ENCODE data around the gene TTI1. TPM values are rescaled to one million over a fixed set of nuclear protein-coding genes. Genes with fewer than 3 reads are reported as not detected.

Gene TTI1
- total RNA-seq, 1 donor from 2014 or later: 30.1 TPM

- CTCF ChIA-PET: interaction anchor here (0.6 kb wide), 1 partner anchor 777 kb away, joined by 4 read pairs; no protein-coding TSS in a partner anchor
- no peak for TF ChIP-seq CTCF (IDR thresholded peaks at IDR 0.05)
- DNase-seq (no peak), ATAC-seq (ENCODE audit: low read depth) (no peak)
- intact Hi-C loops (cut with micrococcal nuclease): no loop called here
- H3K36me3 Mint-ChIP-seq (ENCODE audit: low read depth): no peaks in the 10 kb centered on the region
- H3K9me3 Mint-ChIP-seq: peaks cover 6% of the 10 kb centered on the region
- no peak overlapping the region for H3K27ac Mint-ChIP-seq
- POLR2A ChIA-PET: no interaction called here
- H3K27me3 Mint-ChIP-seq: peaks cover 7% of the 10 kb centered on the region
- H3K4me1 Mint-ChIP-seq: no peaks in the 10 kb centered on the region
- no peak overlapping the region for H3K4me3 Mint-ChIP-seq
Observed at GRCh38 chr20:37944456-37944981, 88.7 kb downstream of the TTI1 start.

GRCh38 chr20:37943501-37944455 lies 89.5 kb downstream of the TTI1 start:
- peaks cover 6% of the 10 kb centered on the region for H3K9me3 Mint-ChIP-seq
- ChIA-PET POLR2A (no interaction called here), CTCF (interaction anchor here (0.6 to 1.1 kb wide), 3 partner anchors 10 to 777 kb away, joined by 3 to 4 read pairs (median 4); no protein-coding TSS in a partner anchor)
- intact Hi-C loops (cut with micrococcal nuclease): no loop called here
- H3K27ac Mint-ChIP-seq: no peak overlapping the region
- no peaks in the 10 kb centered on the region for H3K36me3 Mint-ChIP-seq (ENCODE audit: low read depth)
- DNase-seq: no peak
- TF ChIP-seq CTCF (IDR thresholded peaks at IDR 0.05): no peak
- no peak for ATAC-seq (ENCODE audit: low read depth)
- no peaks in the 10 kb centered on the region for H3K4me1 Mint-ChIP-seq
- H3K27me3 Mint-ChIP-seq: peaks cover 7% of the 10 kb centered on the region
- H3K4me3 Mint-ChIP-seq: no peak overlapping the region

GRCh38 chr20:37943033-37943432 lies 90.2 kb downstream of the TTI1 start:
- no peak for ATAC-seq (ENCODE audit: low read depth)

GRCh38 chr20:37941992-37942391 lies 91.3 kb downstream of the TTI1 start:
- intact Hi-C loops (cut with micrococcal nuclease): no loop called here
- Mint-ChIP-seq H3K36me3 (ENCODE audit: low read depth) (no peaks in the 10 kb centered on the region), H3K27ac (no peak overlapping the region), H3K9me3 (peaks cover 2% of the 10 kb centered on the region), H3K4me1 (no peaks in the 10 kb centered on the region), H3K27me3 (peaks cover 3% of the 10 kb centered on the region), H3K4me3 (no peak overlapping the region)
- ChIA-PET POLR2A (interaction anchor here (0.6 to 0.7 kb wide), 2 partner anchors 160 to 303 kb away, joined by 3 to 4 read pairs; no protein-coding TSS in a partner anchor), CTCF (no interaction called here)
- no peak for TF ChIP-seq CTCF (IDR thresholded peaks at IDR 0.05)
- DNase-seq (no peak), ATAC-seq (ENCODE audit: low read depth) (no peak)

More at GRCh38 chr20:37943033-37943432, 90.2 kb downstream of the TTI1 start:
- ChIA-PET POLR2A (no interaction called here), CTCF (interaction anchor here (1.1 kb wide), 1 partner anchor 9 kb away, joined by 4 read pairs; no protein-coding TSS in a partner anchor)
- no peak overlapping the region for H3K27ac Mint-ChIP-seq
- H3K4me1 Mint-ChIP-seq: no peaks in the 10 kb centered on the region
- H3K27me3 Mint-ChIP-seq: peaks cover 5% of the 10 kb centered on the region
- intact Hi-C loops (cut with micrococcal nuclease): no loop called here
- DNase-seq: no peak
- H3K9me3 Mint-ChIP-seq: peaks cover 6% of the 10 kb centered on the region
- H3K36me3 Mint-ChIP-seq (ENCODE audit: low read depth): no peaks in the 10 kb centered on the region
- no peak overlapping the region for H3K4me3 Mint-ChIP-seq
- no peak for TF ChIP-seq CTCF (IDR thresholded peaks at IDR 0.05)

- ATAC-seq (ENCODE audit: low read depth): no peak
- intact Hi-C loops (cut with micrococcal nuclease): no loop called here
- Mint-ChIP-seq H3K9me3 (peaks cover 2% of the 10 kb centered on the region), H3K4me1 (no peaks in the 10 kb centered on the region), H3K36me3 (ENCODE audit: low read depth) (no peaks in the 10 kb centered on the region), H3K4me3 (no peak overlapping the region), H3K27ac (no peak overlapping the region), H3K27me3 (peaks cover 3% of the 10 kb centered on the region)
- DNase-seq: no peak
- CTCF ChIA-PET: no interaction called here
- POLR2A ChIA-PET: interaction anchor here (0.7 kb wide), 1 partner anchor 303 kb away, joined by 3 read pairs; no protein-coding TSS in a partner anchor
- no peak for TF ChIP-seq CTCF (IDR thresholded peaks at IDR 0.05)
Observed at GRCh38 chr20:37941332-37941731, 91.9 kb downstream of the TTI1 start.

Data from activated B cell treated with CpG ODN at 0.5 μM for 24 hours (primary cell).